HepG2 (cell line): ENCODE results near the gene EOMES.

Experiments used
- CCAR2 ChIP-seq: fragments of 200-400 bp; formaldehyde crosslinking; optimal IDR thresholded peaks from 2 replicates; pipeline ENCODE3; 2018; ENCODE audit warnings: low read depth, mild to moderate bottlenecking, low read length, moderate library complexity
- GLI4 ChIP-seq: sonication (generic); formaldehyde crosslinking; IDR thresholded peaks from 2 replicates; pipeline ENCODE4 v1.5.1; 2020; ENCODE audit warnings: missing genetic modification reagents, mild to moderate bottlenecking, moderate library complexity, borderline replicate concordance
- HBP1 ChIP-seq: IDR thresholded peaks from 2 replicates; pipeline ENCODE4 v1.6.1; 2016; ENCODE audit warnings: low read depth, control low read depth
- PAF1 ChIP-seq: IDR thresholded peaks from 2 replicates; pipeline ENCODE4 v1.6.1; 2016; ENCODE audit warnings: missing genetic modification reagents, missing compliant biosample characterization
- PAX8 ChIP-seq: sonication (generic); formaldehyde crosslinking; IDR thresholded peaks from 2 replicates; pipeline ENCODE4 v1.8.0; 2022; ENCODE audit warnings: mild to moderate bottlenecking, missing genetic modification reagents, borderline replicate concordance
- PHF20 ChIP-seq: sonication (generic); formaldehyde crosslinking; IDR thresholded peaks from 2 replicates; pipeline ENCODE4 v1.5.0; 2020; ENCODE audit warnings: mild to moderate bottlenecking, missing genetic modification reagents
- SP1 ChIP-seq, 2 experiments: fragments of 450-650 bp in 1 of 2; sonication (generic) in 1 of 2; formaldehyde crosslinking in 1 of 2; IDR thresholded peaks; 2 replicates each; pipeline versions ENCODE4 v1.4.0 to v1.6.1; 2016 to 2020; ENCODE audit warnings: missing genetic modification reagents in 1 of 2
- THAP9 ChIP-seq: sonication (generic); formaldehyde crosslinking; IDR thresholded peaks from 2 replicates; pipeline ENCODE4; 2020; ENCODE audit warnings: missing genetic modification reagents, mild to moderate bottlenecking, borderline replicate concordance
- ZNF564 ChIP-seq: sonication (generic); formaldehyde crosslinking; IDR thresholded peaks from 2 replicates; pipeline ENCODE4 v1.8.1; 2023; ENCODE audit warnings: mild to moderate bottlenecking, missing genetic modification reagents
- ZNF773 ChIP-seq: sonication (generic); formaldehyde crosslinking; IDR thresholded peaks from 2 replicates; pipeline ENCODE4 v1.4.0; 2020; ENCODE audit warnings: missing genetic modification reagents, borderline replicate concordance

GRCh38 chr3:27718459-27718858 lies 3.7 kb downstream of the EOMES start:
- TF ChIP-seq GLI4 (no peak), ZNF564 (CRISPR knock-in tag) (no peak), HBP1 (no peak), ZNF773 (CRISPR knock-in tag) (no peak), PAX8 (CRISPR knock-in tag) (no peak), PHF20 (CRISPR knock-in tag) (no peak), SP1 (IDR thresholded peaks at IDR 0.05) (no peak), SP1 (CRISPR knock-in tag; IDR thresholded peaks at IDR 0.05) (no peak), PAF1 (CRISPR knock-in tag) (no peak), THAP9 (CRISPR knock-in tag) (no peak), CCAR2 (no peak)
